Activated CD8-positive, alpha-beta T cell treated with anti-CD3 and anti-CD28 coated beads for 36 hours (primary cell): ENCODE measurements around the gene METTL25. TPM values are rescaled to one million over a fixed set of nuclear protein-coding genes. Genes with fewer than 3 reads are reported as not detected.

Experiments used
- ATAC-seq: fragments of 200-7000 bp; cut with Tn5 transposase; one replicate; pipeline ENCODE4 v1.10.0; 2021; ENCODE audit warnings: mild to moderate bottlenecking, moderate library complexity
- CTCF ChIA-PET: fragments of 350-600 bp; sonication (Branson Sonifier 250); formaldehyde crosslinking; loops from one replicate; lab custom pipeline; 2021; ENCODE audit warnings: antibody characterized with exemption; lab: Charles Lee
- POLR2A ChIA-PET: fragments of 350-600 bp; sonication (Branson Sonifier 250); formaldehyde crosslinking; loops from one replicate; lab custom pipeline; 2021; ENCODE audit warnings: antibody characterized with exemption; lab: Charles Lee
- DNase-seq: peaks from one replicate; pipeline ENCODE4 v3.0.0-alpha.2; 2020
- H3K27ac Mint-ChIP-seq: one replicate; pipeline ENCODE4 v1.8.0; 2021; ENCODE audit warnings: mild to moderate bottlenecking, mixed read lengths
- H3K27me3 Mint-ChIP-seq: one replicate; pipeline ENCODE4 v1.8.0; 2021; ENCODE audit warnings: mixed read lengths
- H3K36me3 Mint-ChIP-seq: one replicate; pipeline ENCODE4 v1.8.0; 2021; ENCODE audit warnings: low read depth, mixed read lengths
- H3K4me1 Mint-ChIP-seq: one replicate; pipeline ENCODE4 v1.8.0; 2021; ENCODE audit warnings: low read depth, mixed read lengths
- H3K4me3 Mint-ChIP-seq: one replicate; pipeline ENCODE4 v1.8.0; 2021; ENCODE audit warnings: mild to moderate bottlenecking, moderate library complexity, mixed read lengths
- H3K9me3 Mint-ChIP-seq: one replicate; pipeline ENCODE4 v1.8.0; 2021; ENCODE audit warnings: mixed read lengths
- CTCF ChIP-seq: fragments of 200-600 bp; IDR thresholded peaks from one replicate; pipeline ENCODE4 v1.8.0; 2022; ENCODE audit warnings: antibody characterized with exemption, mild to moderate bottlenecking
- intact Hi-C: fragments of 100-400 bp; cut with micrococcal nuclease; formaldehyde crosslinking; loops from one replicate; pipeline ENCODE4 v1.10.0; 2022
- total RNA-seq, 2 experiments: library from RNA; stranded (reverse); gene quantifications; one replicate each; pipeline ENCODE4 v1.2.3, GENCODE V29; 2021

METTL25 gene
- 1 to 10 TPM; 4.6 to 6.6 TPM for total RNA-seq

- intact Hi-C loops = no loop called here
- Mint-ChIP-seq H3K4me3 (peak within 1 kb of the TSS; percentile 91), H3K4me1 (peaks cover 47% of the 10 kb centered on the region), H3K9me3 (peaks cover 3% of the 10 kb centered on the region), H3K27ac (peak within 1 kb of the TSS; percentile 99), H3K36me3 (peaks cover 47% of the 10 kb centered on the region), H3K27me3 (no peaks in the 10 kb centered on the region)
- peak; percentile 96 for DNase-seq
- TF ChIP-seq CTCF = peak; percentile 91
- CTCF ChIA-PET = interaction anchor here (0.5 to 2.6 kb wide), 20 partner anchors 9 to 713 kb away, joined by 3 to 10 read pairs (median 4); no protein-coding TSS in a partner anchor
- ATAC-seq = peak; percentile 94
- POLR2A ChIA-PET = interaction anchor here (1.2 kb wide), 2 partner anchors 12 to 328 kb away, joined by 3 to 5 read pairs; partner anchors contain the start of gene TMTC2
These were observed at the start of gene METTL25, which contains the start of gene CCDC59 for GRCh38 chr12:82358200-82359114. TSS of gene METTL25 (plus strand) at chr12:82358529. CDS start at chr12:82358566, 37 bp downstream. TSS of gene CCDC59 (minus strand) at chr12:82358387. CDS start at chr12:82358376, 11 bp downstream.

GRCh38 chr12:82314406-82314892 lies 43.9 kb upstream of the METTL25 start:
- CTCF ChIA-PET = interaction anchor here (0.6 kb wide), 1 partner anchor 72 kb away, joined by 3 read pairs; no protein-coding TSS in a partner anchor
- POLR2A ChIA-PET = no interaction called here
- TF ChIP-seq CTCF = no peak
- H3K27ac Mint-ChIP-seq = no peak overlapping the region
- H3K27me3 Mint-ChIP-seq = peaks cover 5% of the 10 kb centered on the region
- H3K4me3 Mint-ChIP-seq = no peak overlapping the region
- H3K36me3 Mint-ChIP-seq = no peaks in the 10 kb centered on the region
- H3K4me1 Mint-ChIP-seq = no peaks in the 10 kb centered on the region
- intact Hi-C loops = no loop called here
- no peak for DNase-seq
- ATAC-seq = no peak
- H3K9me3 Mint-ChIP-seq = peaks cover 2% of the 10 kb centered on the region

GRCh38 chr12:82319276-82319675 lies 39.1 kb upstream of the METTL25 start:
- no peak overlapping the region for H3K4me3 Mint-ChIP-seq
- TF ChIP-seq CTCF = no peak
- H3K36me3 Mint-ChIP-seq = no peaks in the 10 kb centered on the region
- intact Hi-C loops = no loop called here
- H3K4me1 Mint-ChIP-seq = no peaks in the 10 kb centered on the region
- no peak for DNase-seq
- ATAC-seq = no peak
- no peaks in the 10 kb centered on the region for H3K9me3 Mint-ChIP-seq
- CTCF ChIA-PET = no interaction called here
- H3K27me3 Mint-ChIP-seq = peaks cover 6% of the 10 kb centered on the region
- POLR2A ChIA-PET = no interaction called here
- no peak overlapping the region for H3K27ac Mint-ChIP-seq

- no peak for ATAC-seq
- Mint-ChIP-seq H3K4me1 (no peaks in the 10 kb centered on the region), H3K4me3 (no peak overlapping the region), H3K9me3 (no peaks in the 10 kb centered on the region), H3K36me3 (no peaks in the 10 kb centered on the region), H3K27ac (no peak overlapping the region), H3K27me3 (peaks cover 8% of the 10 kb centered on the region)
- TF ChIP-seq CTCF = no peak
- ChIA-PET CTCF (no interaction called here), POLR2A (no interaction called here)
- intact Hi-C loops = loop anchor here (10.0 kb wide), 1 partner anchor 681 kb away; no protein-coding TSS in a partner anchor
- no peak for DNase-seq
These were observed 32.6 kb upstream of the METTL25 start for GRCh38 chr12:82325540-82326336.
